Spleen (tissue), 7 donors: ENCODE measurements around the gene ZER1.

Source experiments
- POLR2A ChIP-seq, 3 donors: fragments of 450-650 bp; IDR thresholded peaks; one replicate each; pipeline ENCODE4 v1.5.1; 2017; ENCODE audit warnings: antibody characterized with exemption in 3 of 3, mild to moderate bottlenecking in 1 of 3
- POLR2AphosphoS5 ChIP-seq, 3 donors: sonication (generic); formaldehyde crosslinking; IDR thresholded peaks; one replicate each; pipeline ENCODE4 v1.5.1; 2017; ENCODE audit warnings: antibody characterized with exemption in 3 of 3
- TF ChIP-seq, protein P1 (sequence below), 11 experiments: fragments of 200-600 bp in 7 of 11; fragments of 450-650 bp in 4 of 11; sonication (generic) in 4 of 11; IDR thresholded peaks in 8 of 11; conservative IDR thresholded peaks in 3 of 11; 1 replicate in 7 of 11; 2 replicates in 4 of 11; pipeline versions ENCODE4 v1.4.0 to v1.8.0; 2016 to 2021; ENCODE audit warnings: antibody characterized with exemption in 11 of 11, inconsistent platforms in 4 of 11, mild to moderate bottlenecking in 1 of 11
- donor health status: DM: no; HTN: no; CAD: no; lungs with moderate emphysema.
- donor health status: DM: no; HTN: no; CAD: no.
- donor health status: DM: no; HTN: no; CAD: no.

DNA sequence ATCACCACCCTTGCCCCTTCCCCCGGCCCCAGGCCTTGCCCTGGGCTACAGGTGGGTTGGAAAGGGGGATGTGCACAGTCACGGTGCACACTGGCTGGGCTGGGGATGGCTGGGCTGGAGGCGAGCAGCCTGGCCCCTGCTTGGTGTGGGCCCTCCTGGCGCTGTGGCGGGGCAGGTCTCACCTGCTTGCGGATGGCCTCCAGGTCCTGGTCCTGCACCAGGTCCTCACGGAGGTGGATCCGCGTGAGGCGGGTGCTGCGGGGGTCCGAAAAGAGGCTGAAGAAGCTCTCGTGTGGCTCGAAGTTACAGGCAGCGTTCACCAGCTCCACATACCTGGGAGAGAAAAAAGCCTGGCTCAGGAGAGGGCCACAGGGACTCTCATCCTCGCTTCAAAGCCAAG lies 18.1 kb downstream of the ZER1 start:
- TF ChIP-seq, protein P1, sequence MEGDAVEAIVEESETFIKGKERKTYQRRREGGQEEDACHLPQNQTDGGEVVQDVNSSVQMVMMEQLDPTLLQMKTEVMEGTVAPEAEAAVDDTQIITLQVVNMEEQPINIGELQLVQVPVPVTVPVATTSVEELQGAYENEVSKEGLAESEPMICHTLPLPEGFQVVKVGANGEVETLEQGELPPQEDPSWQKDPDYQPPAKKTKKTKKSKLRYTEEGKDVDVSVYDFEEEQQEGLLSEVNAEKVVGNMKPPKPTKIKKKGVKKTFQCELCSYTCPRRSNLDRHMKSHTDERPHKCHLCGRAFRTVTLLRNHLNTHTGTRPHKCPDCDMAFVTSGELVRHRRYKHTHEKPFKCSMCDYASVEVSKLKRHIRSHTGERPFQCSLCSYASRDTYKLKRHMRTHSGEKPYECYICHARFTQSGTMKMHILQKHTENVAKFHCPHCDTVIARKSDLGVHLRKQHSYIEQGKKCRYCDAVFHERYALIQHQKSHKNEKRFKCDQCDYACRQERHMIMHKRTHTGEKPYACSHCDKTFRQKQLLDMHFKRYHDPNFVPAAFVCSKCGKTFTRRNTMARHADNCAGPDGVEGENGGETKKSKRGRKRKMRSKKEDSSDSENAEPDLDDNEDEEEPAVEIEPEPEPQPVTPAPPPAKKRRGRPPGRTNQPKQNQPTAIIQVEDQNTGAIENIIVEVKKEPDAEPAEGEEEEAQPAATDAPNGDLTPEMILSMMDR (IDR thresholded peaks at IDR 0.05 in 8 of 11, conservative IDR thresholded peaks at IDR 0.05 in 3 of 11) = no peak
- TF ChIP-seq POLR2A (IDR thresholded peaks at IDR 0.05) (no peak), POLR2AphosphoS5 (IDR thresholded peaks at IDR 0.05) (peak in 1 of 3 donors; percentile 26)
